22Rv1 (cell line): ENCODE data around the gene TMEM232.

Experiments used
- CTCF ChIP-seq: fragments of 450-650 bp; IDR thresholded peaks from 2 replicates; pipeline ENCODE4 v1.5.1; 2017; ENCODE audit warnings: mild to moderate bottlenecking
- ZFX ChIP-seq: fragments of 450-650 bp; IDR thresholded peaks from 2 replicates; pipeline ENCODE4 v1.6.1; 2017; ENCODE audit warnings: antibody characterized with exemption, borderline replicate concordance

- no peak for TF ChIP-seq CTCF
- TF ChIP-seq ZFX, result no peak
Observed at GRCh38 chr5:110760158-110760557, 33.7 kb upstream of the TMEM232 start.
